Liver (tissue), 9 donors: ENCODE measurements around the gene TIAM1. TPM values are rescaled to one million over a fixed set of nuclear protein-coding genes. Genes with fewer than 3 reads are reported as not detected.

Source experiments
- DNase-seq: peaks from one replicate; pipeline ENCODE4 v3.0.0-alpha.2; 2017; ENCODE audit warnings: low spot score
- H3K27ac ChIP-seq, 2 donors: one replicate each; pipeline ENCODE4 v1.7.0; 2013; ENCODE audit warnings: inconsistent platforms in 2 of 2, low read length in 2 of 2, control low read depth in 1 of 2, low read depth in 1 of 2, mild to moderate bottlenecking in 1 of 2
- H3K27me3 ChIP-seq, 4 donors: one replicate each; pipeline versions ENCODE4 v1.6.1 to v1.7.0; 2013; ENCODE audit warnings: low read length in 3 of 4, inconsistent platforms in 1 of 4, mild to moderate bottlenecking in 1 of 4, moderate library complexity in 1 of 4; ENCODE audit not compliant: control insufficient read depth in 4 of 4, insufficient read depth in 4 of 4
- H3K36me3 ChIP-seq, 4 donors: one replicate each; pipeline versions ENCODE4 v1.6.1 to v1.7.0; 2013; ENCODE audit warnings: low read length in 3 of 4, mild to moderate bottlenecking in 3 of 4, low read depth in 1 of 4, moderate library complexity in 1 of 4; ENCODE audit not compliant: control insufficient read depth in 4 of 4, insufficient read depth in 3 of 4
- H3K4me1 ChIP-seq, 4 donors: one replicate each; pipeline versions ENCODE4 v1.6.1 to v1.7.0; 2013; ENCODE audit warnings: low read length in 3 of 4, mild to moderate bottlenecking in 3 of 4, moderate library complexity in 1 of 4; ENCODE audit not compliant: control insufficient read depth in 4 of 4, insufficient read depth in 4 of 4
- H3K4me3 ChIP-seq, 3 donors: one replicate each; pipeline versions ENCODE4 v1.6.1 to v1.7.0; 2013; ENCODE audit warnings: low read length in 3 of 3, control low read depth in 1 of 3, low read depth in 1 of 3, mild to moderate bottlenecking in 1 of 3
- H3K9ac ChIP-seq, 2 donors: one replicate each; pipeline ENCODE4 v1.7.0; 2013; ENCODE audit warnings: low read length in 2 of 2, mild to moderate bottlenecking in 2 of 2, moderate library complexity in 2 of 2, control low read depth in 1 of 2, low read depth in 1 of 2
- H3K9me3 ChIP-seq, 4 donors: one replicate each; pipeline versions ENCODE4 v1.6.1 to v1.7.0; 2013; ENCODE audit warnings: low read length in 3 of 4; ENCODE audit not compliant: control insufficient read depth in 4 of 4
- ATF3 ChIP-seq: IDR thresholded peaks from 2 replicates; pipeline ENCODE4 v1.6.1; 2016; ENCODE audit warnings: antibody characterized with exemption
- CTCF ChIP-seq: fragments of 150-350 bp; IDR thresholded peaks from 2 replicates; pipeline ENCODE4 v1.5.1; 2017; ENCODE audit warnings: improper control_type of control experiment, low read depth, low read length; ENCODE audit not compliant: missing input control
- EGR1 ChIP-seq, 2 donors: IDR thresholded peaks; 2 replicates each; pipeline ENCODE4 v1.6.1; 2016 to 2018; ENCODE audit warnings: antibody characterized with exemption in 2 of 2, low read depth in 2 of 2
- FOXA1 ChIP-seq: IDR thresholded peaks from 2 replicates; pipeline ENCODE4 v1.6.1; 2016; ENCODE audit warnings: antibody characterized with exemption
- FOXA2 ChIP-seq: IDR thresholded peaks from 2 replicates; pipeline ENCODE4 v1.6.1; 2016; ENCODE audit warnings: antibody characterized with exemption
- GABPA ChIP-seq, 2 donors: IDR thresholded peaks in 1 of 2; conservative IDR thresholded peaks in 1 of 2; 2 replicates each; pipeline ENCODE4 v1.6.1; 2016; ENCODE audit warnings: antibody characterized with exemption in 2 of 2, mild to moderate bottlenecking in 1 of 2, moderate library complexity in 1 of 2
- HNF4A ChIP-seq, 2 donors: conservative IDR thresholded peaks; 2 replicates each; pipeline ENCODE4 v1.6.1; 2016; ENCODE audit warnings: antibody characterized with exemption in 2 of 2, mild to moderate bottlenecking in 2 of 2
- HNF4G ChIP-seq: IDR thresholded peaks from 2 replicates; pipeline ENCODE4 v1.6.1; 2016; ENCODE audit warnings: antibody characterized with exemption
- JUND ChIP-seq, 2 donors: IDR thresholded peaks; 2 replicates each; pipeline ENCODE4 v1.6.1; 2016; ENCODE audit warnings: antibody characterized with exemption in 2 of 2
- MAX ChIP-seq: IDR thresholded peaks from 2 replicates; pipeline ENCODE4 v1.6.1; 2016; ENCODE audit warnings: antibody characterized with exemption
- NR2F2 ChIP-seq: IDR thresholded peaks from 2 replicates; pipeline ENCODE4 v1.6.1; 2016; ENCODE audit warnings: antibody characterized with exemption
- RAD21 ChIP-seq, 2 donors: IDR thresholded peaks; 2 replicates each; pipeline ENCODE4 v1.6.1; 2016; ENCODE audit warnings: antibody characterized with exemption in 2 of 2, mild to moderate bottlenecking in 2 of 2
- REST ChIP-seq: IDR thresholded peaks from 2 replicates; pipeline ENCODE4 v1.6.1; 2016; ENCODE audit warnings: antibody characterized with exemption, mild to moderate bottlenecking
- RXRA ChIP-seq, 2 donors: IDR thresholded peaks; 2 replicates each; pipeline ENCODE4 v1.6.1; 2017 to 2018; ENCODE audit warnings: antibody characterized with exemption in 2 of 2, mild to moderate bottlenecking in 1 of 2
- SP1 ChIP-seq: IDR thresholded peaks from 2 replicates; pipeline ENCODE4 v1.6.1; 2018; ENCODE audit warnings: antibody characterized with exemption, mild to moderate bottlenecking
- TAF1 ChIP-seq: conservative IDR thresholded peaks from 2 replicates; pipeline ENCODE4 v1.6.1; 2016; ENCODE audit warnings: antibody characterized with exemption, mild to moderate bottlenecking
- YY1 ChIP-seq: IDR thresholded peaks from 2 replicates; pipeline ENCODE4 v1.6.1; 2016; ENCODE audit warnings: antibody characterized with exemption, mild to moderate bottlenecking
- ZBTB33 ChIP-seq: IDR thresholded peaks from 2 replicates; pipeline ENCODE4 v1.6.1; 2016; ENCODE audit warnings: antibody characterized with exemption
- WGBS: extraction: QIAGEN DNeasy Blood & Tissue Kit; methylation state at CpG from one replicate; pipeline ENCODE4 v1.1.7; 2013; 5-methylcytosine and 5-hydroxymethylcytosine counted together
- polyA plus RNA-seq, 2 donors: library from polyadenylated mRNA; stranded (reverse) in 1 of 2; unstranded in 1 of 2; fragments of 200-250 nt in 1 of 2; fragments of >200 nt in 1 of 2; fragmentation: Nextera tagmentation in 1 of 2; extraction: Ambion mirVana in 1 of 2; gene quantifications; one replicate each; pipeline versions ENCODE4 v1.2.1 to v1.2.3, GENCODE V29; 2013 to 2015
- total RNA-seq, 2 donors: library from RNA; depleted of rRNA; stranded (reverse); fragments of >200 nt; gene quantifications; one replicate each; pipeline ENCODE4 v1.2.3, GENCODE V29; 2014
- donor health status: healthy.
- donor health status: healthy.
- donor health status: healthy.
- donor health status: healthy.
- donor health status: healthy.

Gene TIAM1
- total and polyA plus RNA-seq, 4 donors: 3.0 to 7.4 (median 4.8) TPM

- Histone ChIP-seq H3K9ac (no peak overlapping the region), H3K27ac (no peak overlapping the region), H3K36me3 (peaks cover 0 to 4% (median 0%) of the 10 kb centered on the region in 4 donors), H3K9me3 (no peaks in the 10 kb centered on the region), H3K4me1 (no peaks in the 10 kb centered on the region), H3K4me3 (no peak overlapping the region), H3K27me3 (no peaks in the 10 kb centered on the region)
- DNase-seq: no peak
- WGBS: 21% methylated on average over 2 of the region's 2 CpGs
- TF ChIP-seq TAF1: no peak
- no peak for TF ChIP-seq FOXA2
- TF ChIP-seq SP1: no peak
- no peak for TF ChIP-seq ATF3
- TF ChIP-seq NR2F2: no peak
- TF ChIP-seq HNF4G: no peak
- no peak for TF ChIP-seq REST
- no peak for TF ChIP-seq EGR1 (IDR thresholded peaks at IDR 0.05; ENCODE audit: low read depth in 2 of 2)
- TF ChIP-seq RAD21 (IDR thresholded peaks at IDR 0.05): no peak
- no peak for TF ChIP-seq ZBTB33
- TF ChIP-seq HNF4A (conservative IDR thresholded peaks at IDR 0.05): no peak
- no peak for TF ChIP-seq JUND (IDR thresholded peaks at IDR 0.05)
- TF ChIP-seq GABPA (IDR thresholded peaks at IDR 0.05 in 1 of 2, conservative IDR thresholded peaks at IDR 0.05 in 1 of 2): no peak
- no peak for TF ChIP-seq MAX
- TF ChIP-seq CTCF: no peak
- TF ChIP-seq YY1: no peak
- TF ChIP-seq FOXA1: no peak
- TF ChIP-seq RXRA (IDR thresholded peaks at IDR 0.05): no peak
Measured at GRCh38 chr21:31201144-31201543, 142.9 kb downstream of the TIAM1 start.

- Histone ChIP-seq H3K4me1 (no peaks in the 10 kb centered on the region), H3K36me3 (no peaks in the 10 kb centered on the region), H3K9ac (no peak overlapping the region), H3K4me3 (no peak overlapping the region), H3K9me3 (no peaks in the 10 kb centered on the region), H3K27ac (no peak overlapping the region), H3K27me3 (no peaks in the 10 kb centered on the region)
- WGBS: 50% methylated on average over 4 of the region's 4 CpGs
- DNase-seq: no peak
- TF ChIP-seq NR2F2 (no peak), YY1 (no peak), RXRA (IDR thresholded peaks at IDR 0.05) (no peak), EGR1 (IDR thresholded peaks at IDR 0.05; ENCODE audit: low read depth in 2 of 2) (no peak), REST (no peak), SP1 (no peak), HNF4A (conservative IDR thresholded peaks at IDR 0.05) (no peak), GABPA (IDR thresholded peaks at IDR 0.05 in 1 of 2, conservative IDR thresholded peaks at IDR 0.05 in 1 of 2) (no peak), MAX (no peak), ZBTB33 (no peak), ATF3 (no peak)
Measured at GRCh38 chr21:31198575-31198974, 145.5 kb downstream of the TIAM1 start.
